HepG2 (cell line): ENCODE results near the gene GGT7. TPM values are rescaled to one million over a fixed set of nuclear protein-coding genes. Genes with fewer than 3 reads are reported as not detected.

Experiments
- HMGXB3 ChIP-seq: sonication (generic); formaldehyde crosslinking; IDR thresholded peaks from 2 replicates; pipeline ENCODE4 v1.4.0; 2020; ENCODE audit warnings: missing genetic modification reagents, borderline replicate concordance
- IRF2 ChIP-seq: IDR thresholded peaks from 2 replicates; pipeline ENCODE4 v1.6.1; 2018; ENCODE audit warnings: missing genetic modification reagents, missing compliant biosample characterization
- MBD4 ChIP-seq: IDR thresholded peaks from 2 replicates; pipeline ENCODE4 v1.6.1; 2012; ENCODE audit warnings: low read length, inconsistent platforms, borderline replicate concordance
- RCOR2 ChIP-seq: IDR thresholded peaks from 2 replicates; pipeline ENCODE4 v1.6.1; 2016; ENCODE audit warnings: missing biosample characterization, missing genetic modification reagents
- REXO4 ChIP-seq: sonication (generic); formaldehyde crosslinking; IDR thresholded peaks from 2 replicates; pipeline ENCODE4 v1.8.0; 2022; ENCODE audit warnings: missing genetic modification reagents, mild to moderate bottlenecking, borderline replicate concordance
- SIN3A ChIP-seq: IDR thresholded peaks from 2 replicates; pipeline ENCODE4 v1.6.1; 2011; ENCODE audit warnings: low read depth, mild to moderate bottlenecking, control low read depth, low read length, borderline replicate concordance
- TFDP1 ChIP-seq: IDR thresholded peaks from 2 replicates; pipeline ENCODE4 v1.6.1; 2016; ENCODE audit warnings: missing compliant biosample characterization, missing genetic modification reagents, borderline replicate concordance
- ZNF609 ChIP-seq: sonication (generic); formaldehyde crosslinking; IDR thresholded peaks from 2 replicates; pipeline ENCODE4 v1.4.0; 2020; ENCODE audit warnings: mild to moderate bottlenecking, missing genetic modification reagents, borderline replicate concordance
- ZNF768 ChIP-seq: sonication (generic); formaldehyde crosslinking; IDR thresholded peaks from 2 replicates; pipeline ENCODE4 v1.4.0; 2020; ENCODE audit warnings: missing genetic modification reagents
- polyA plus RNA-seq, 8 experiments: library from polyadenylated mRNA; depleted of rRNA in 3 of 8; stranded (reverse) in 7 of 8; unstranded in 1 of 8; fragments of >200 nt; fragmentation: Illumina TruSeq in 4 of 8; extraction: Trizol in 4 of 8; gene quantifications; 2 replicates each; pipeline versions ENCODE4 v1.2.1 to v1.2.3, GENCODE V29; 2011 to 2016; ENCODE audit warnings: low read depth in 4 of 8, missing spikeins in 1 of 8, mixed read lengths in 1 of 8; ENCODE audit not compliant: insufficient read depth in 1 of 8
- total RNA-seq, 5 experiments: library from RNA; depleted of rRNA; stranded (reverse); fragments of >200 nt; fragmentation: Illumina TruSeq; extraction: Trizol; gene quantifications; 2 replicates each; pipeline ENCODE4 v1.2.3, GENCODE V29; 2016; ENCODE audit warnings: low read depth in 1 of 5
- TF ChIP-seq, protein P1 (sequence below): sonication (generic); formaldehyde crosslinking; IDR thresholded peaks from 2 replicates; pipeline ENCODE4 v1.4.0; 2020; ENCODE audit warnings: missing genetic modification reagents
- TF ChIP-seq, protein P2 (sequence below): IDR thresholded peaks from 2 replicates; pipeline ENCODE4 v1.6.1; 2016; ENCODE audit warnings: low read depth, borderline replicate concordance
- TF ChIP-seq, protein P3 (sequence below): sonication (generic); formaldehyde crosslinking; IDR thresholded peaks from 2 replicates; pipeline ENCODE4 v1.5.1; 2020; ENCODE audit warnings: mild to moderate bottlenecking, moderate library complexity, missing genetic modification reagents

GGT7 gene
- total and polyA plus RNA-seq, 2 of the 13 experiments (the other 11 are each of a cell fraction or from before 2014, with no cell fraction given), result 6.6 to 23.0 TPM

- TF ChIP-seq HMGXB3 (CRISPR knock-in tag), result peak; percentile 55; the same call in 1 of the 2 replicates
- TF ChIP-seq TFDP1 (CRISPR knock-in tag), result peak; percentile 86
- TF ChIP-seq MBD4, result no peak
- 0 out of 2 replicates have a peak, but pooled peaks have one; percentile 32 for TF ChIP-seq SIN3A
- TF ChIP-seq, protein P1, sequence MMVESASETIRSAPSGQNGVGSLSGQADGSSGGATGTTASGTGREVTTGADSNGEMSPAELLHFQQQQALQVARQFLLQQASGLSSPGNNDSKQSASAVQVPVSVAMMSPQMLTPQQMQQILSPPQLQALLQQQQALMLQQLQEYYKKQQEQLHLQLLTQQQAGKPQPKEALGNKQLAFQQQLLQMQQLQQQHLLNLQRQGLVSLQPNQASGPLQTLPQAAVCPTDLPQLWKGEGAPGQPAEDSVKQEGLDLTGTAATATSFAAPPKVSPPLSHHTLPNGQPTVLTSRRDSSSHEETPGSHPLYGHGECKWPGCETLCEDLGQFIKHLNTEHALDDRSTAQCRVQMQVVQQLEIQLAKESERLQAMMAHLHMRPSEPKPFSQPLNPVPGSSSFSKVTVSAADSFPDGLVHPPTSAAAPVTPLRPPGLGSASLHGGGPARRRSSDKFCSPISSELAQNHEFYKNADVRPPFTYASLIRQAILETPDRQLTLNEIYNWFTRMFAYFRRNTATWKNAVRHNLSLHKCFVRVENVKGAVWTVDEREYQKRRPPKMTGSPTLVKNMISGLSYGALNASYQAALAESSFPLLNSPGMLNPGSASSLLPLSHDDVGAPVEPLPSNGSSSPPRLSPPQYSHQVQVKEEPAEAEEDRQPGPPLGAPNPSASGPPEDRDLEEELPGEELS (CRISPR knock-in tag), result 0 out of 2 replicates have a peak, but pooled peaks have one; percentile 25
- TF ChIP-seq, protein P2, sequence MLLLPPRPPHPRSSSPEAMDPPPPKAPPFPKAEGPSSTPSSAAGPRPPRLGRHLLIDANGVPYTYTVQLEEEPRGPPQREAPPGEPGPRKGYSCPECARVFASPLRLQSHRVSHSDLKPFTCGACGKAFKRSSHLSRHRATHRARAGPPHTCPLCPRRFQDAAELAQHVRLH (CRISPR knock-in tag), result 0 out of 2 replicates have a peak, but pooled peaks have one; percentile 69
- TF ChIP-seq, protein P3, sequence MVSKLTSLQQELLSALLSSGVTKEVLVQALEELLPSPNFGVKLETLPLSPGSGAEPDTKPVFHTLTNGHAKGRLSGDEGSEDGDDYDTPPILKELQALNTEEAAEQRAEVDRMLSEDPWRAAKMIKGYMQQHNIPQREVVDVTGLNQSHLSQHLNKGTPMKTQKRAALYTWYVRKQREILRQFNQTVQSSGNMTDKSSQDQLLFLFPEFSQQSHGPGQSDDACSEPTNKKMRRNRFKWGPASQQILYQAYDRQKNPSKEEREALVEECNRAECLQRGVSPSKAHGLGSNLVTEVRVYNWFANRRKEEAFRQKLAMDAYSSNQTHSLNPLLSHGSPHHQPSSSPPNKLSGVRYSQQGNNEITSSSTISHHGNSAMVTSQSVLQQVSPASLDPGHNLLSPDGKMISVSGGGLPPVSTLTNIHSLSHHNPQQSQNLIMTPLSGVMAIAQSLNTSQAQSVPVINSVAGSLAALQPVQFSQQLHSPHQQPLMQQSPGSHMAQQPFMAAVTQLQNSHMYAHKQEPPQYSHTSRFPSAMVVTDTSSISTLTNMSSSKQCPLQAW (CRISPR knock-in tag), result peak; percentile 66; the same call in 1 of the 2 replicates
- TF ChIP-seq REXO4 (CRISPR knock-in tag), result no peak
- no peak for TF ChIP-seq ZNF609 (CRISPR knock-in tag)
- TF ChIP-seq ZNF768 (CRISPR knock-in tag), result peak; percentile 58; the same call in 1 of the 2 replicates
- peak; percentile 93 for TF ChIP-seq RCOR2 (CRISPR knock-in tag)
- TF ChIP-seq IRF2 (CRISPR knock-in tag), result peak; percentile 39; the same call in 1 of the 2 replicates
These were observed 46.9 kb downstream of the GGT7 start, which contains the start of gene NCOA6 (continued) for GRCh38 chr20:34825530-34826362.
